HT1080 (cell line): ENCODE data around the gene METTL23. TPM values are rescaled to one million over a fixed set of nuclear protein-coding genes. Genes with fewer than 3 reads are reported as not detected.
"Not testable (repeated sequence)": the region's sequence is repeated elsewhere in the genome, so short reads cannot be mapped to it uniquely, and the experiment has no call there.

Source experiments
- DNase-seq: peaks from one replicate; pipeline ENCODE4 v3.0.0-alpha.2; 2015; ENCODE audit warnings: low read depth
- total RNA-seq: library from RNA; depleted of rRNA; stranded (reverse); fragments of >200 nt; shearing (Covaris generic); gene quantifications from 2 replicates; pipeline ENCODE4 v1.2.3, GENCODE V29; 2014

METTL23 gene
- total RNA-seq, 1 experiment from 2014 or later: 43.8 TPM

GRCh38 chr17:76732734-76733617, 6.3 kb downstream of the METTL23 start:
- DNase-seq: no peak

- no peak for DNase-seq
Measured at GRCh38 chr17:76733618-76733957, 6.9 kb downstream of the METTL23 start.

- peak; percentile 39 for DNase-seq
Measured at GRCh38 chr17:76734080-76734840, 7.6 kb downstream of the METTL23 start.

DNA sequence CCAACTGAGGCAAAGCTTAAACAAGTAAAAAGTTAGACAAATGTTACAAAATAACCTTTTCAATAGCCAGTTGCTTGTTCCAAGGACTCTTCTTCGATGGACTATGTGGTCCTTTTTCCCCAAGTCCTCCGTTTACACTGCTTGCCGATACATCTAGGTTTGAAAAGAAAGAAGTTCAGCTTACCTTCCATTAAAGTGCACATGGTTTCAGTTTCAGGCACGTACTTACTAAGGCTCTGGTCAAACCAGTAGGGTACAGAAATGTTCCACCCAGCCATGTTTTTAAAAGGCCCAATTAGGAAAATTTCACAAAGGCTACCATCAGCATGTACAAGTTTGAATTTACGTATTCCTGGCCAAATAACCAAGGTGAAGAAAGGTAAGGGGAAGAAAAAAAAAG, 8.4 kb downstream of the METTL23 start:
- no peak for DNase-seq

GRCh38 chr17:76735586-76736348, 9.1 kb downstream of the METTL23 start:
- DNase-seq: no peak

GRCh38 chr17:76736349-76737081, 9.9 kb downstream of the METTL23 start:
- peak; percentile 39 for DNase-seq

- DNase-seq: peak; percentile 99
Measured at GRCh38 chr17:76737082-76737675, 10.5 kb downstream of the METTL23 start, which contains the start of gene SRSF2. SRSF2 (minus strand) TSS chr17:76737331; CDS start chr17:76737160, 171 bp downstream.

GRCh38 chr17:76737676-76738467, 11.2 kb downstream of the METTL23 start, which contains the start of gene MFSD11:
MFSD11 (plus strand) TSS chr17:76738119; CDS start chr17:76738353, 234 bp downstream.
- DNase-seq: peak; percentile 92

DNA sequence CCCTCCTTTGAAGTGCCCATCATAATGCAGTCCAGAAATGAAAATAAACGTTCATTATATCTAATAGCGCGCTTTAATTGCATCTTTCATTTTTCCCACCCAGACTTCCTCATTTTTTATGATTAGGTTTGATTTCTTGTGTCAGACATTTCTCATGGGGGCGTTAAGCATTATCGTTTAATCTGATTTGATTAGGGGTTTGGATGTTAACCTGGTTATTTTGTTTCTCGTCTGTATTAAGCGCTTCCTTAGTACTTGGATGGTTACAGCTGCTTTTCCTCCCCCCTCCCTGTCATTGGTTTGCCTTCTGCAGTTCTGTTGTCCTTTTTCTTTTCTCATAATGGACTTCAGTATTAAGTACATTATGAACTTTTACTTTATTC, 11.8 kb downstream of the METTL23 start:
- DNase-seq: no peak

DNA sequence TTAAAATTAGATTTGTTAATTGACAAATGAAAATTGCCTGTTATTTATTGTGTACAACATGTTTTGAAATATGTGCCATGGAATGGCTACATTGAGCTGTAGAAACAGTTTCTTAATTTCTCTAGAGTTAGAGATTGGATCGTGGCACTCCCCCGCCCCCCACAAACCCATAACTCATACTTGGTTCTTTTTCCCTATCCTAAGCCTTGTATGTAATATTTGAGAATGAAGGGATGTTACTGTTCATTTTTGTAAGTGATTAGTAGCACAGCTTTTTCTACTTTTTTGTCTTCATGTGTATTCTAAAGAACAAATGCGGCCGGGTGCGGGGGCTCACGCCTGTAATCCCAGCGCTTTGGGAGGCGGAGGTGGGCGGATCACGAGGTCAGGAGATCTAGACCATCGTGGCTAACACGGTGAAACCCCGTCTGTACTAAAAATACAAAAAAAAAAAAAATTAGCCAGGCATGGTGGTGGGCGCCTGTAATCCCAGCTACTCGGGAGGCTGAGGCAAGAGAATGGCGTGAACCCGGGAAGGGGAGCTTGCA, 13.0 kb downstream of the METTL23 start:
- DNase-seq: not testable (repeated sequence)

DNA sequence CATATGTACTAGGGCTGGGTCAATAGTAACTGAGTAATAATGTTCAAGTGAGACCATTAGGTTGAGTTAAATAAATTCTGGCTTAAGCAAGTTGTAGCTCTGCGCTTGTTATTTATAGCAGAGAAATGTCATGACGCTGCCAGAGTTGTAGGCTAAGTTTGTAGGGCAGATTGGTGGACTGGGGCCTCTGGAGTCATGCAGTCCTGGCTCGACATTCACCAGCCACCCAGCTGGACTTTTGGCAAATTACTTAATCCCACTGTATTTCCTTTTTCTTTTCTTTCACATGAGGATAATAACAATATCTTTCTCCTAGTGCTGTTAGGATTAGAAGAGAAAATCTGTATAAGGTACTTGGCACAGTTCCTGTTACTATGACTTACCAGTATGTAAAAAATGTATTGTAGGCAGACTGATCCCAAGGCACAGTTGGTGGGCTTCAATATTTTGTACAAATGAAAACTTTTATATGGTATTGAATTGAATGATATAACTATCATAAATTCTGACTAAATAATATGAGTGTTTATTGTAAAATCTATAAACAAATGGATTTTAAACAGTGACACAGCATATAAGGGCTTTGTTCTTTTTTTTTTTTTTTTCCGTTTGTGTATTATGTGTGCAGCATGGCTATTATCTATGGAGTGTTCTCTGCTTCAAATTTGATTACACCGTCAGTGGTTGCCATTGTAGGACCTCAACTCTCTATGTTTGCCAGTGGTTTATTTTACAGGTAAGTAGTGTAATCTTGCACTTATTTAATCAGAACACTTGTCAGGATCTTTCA, 13.9 kb downstream of the METTL23 start:
- no peak for DNase-seq

- no peak for DNase-seq
Measured at GRCh38 chr17:76742958-76743357, 16.3 kb downstream of the METTL23 start.

DNA sequence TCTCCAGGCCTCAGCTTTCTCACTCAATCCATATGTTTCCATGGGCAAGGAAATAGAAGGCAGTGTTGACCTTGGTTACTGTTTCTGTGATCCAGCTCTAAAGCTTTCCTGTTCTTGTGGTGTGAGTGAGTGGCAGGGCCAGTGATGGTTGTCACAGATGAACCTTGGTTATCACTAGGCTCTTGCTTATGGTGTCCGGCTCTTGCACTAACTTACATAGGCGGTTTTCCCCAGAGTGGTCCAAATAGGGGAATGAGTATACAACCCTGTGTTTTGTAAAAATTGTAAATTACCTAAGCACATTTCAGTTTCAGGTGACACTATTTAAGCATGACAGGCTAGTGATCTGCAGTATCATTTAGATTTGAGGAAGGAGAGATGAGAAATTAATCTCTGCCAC, 18.1 kb downstream of the METTL23 start:
- DNase-seq: no peak

DNA sequence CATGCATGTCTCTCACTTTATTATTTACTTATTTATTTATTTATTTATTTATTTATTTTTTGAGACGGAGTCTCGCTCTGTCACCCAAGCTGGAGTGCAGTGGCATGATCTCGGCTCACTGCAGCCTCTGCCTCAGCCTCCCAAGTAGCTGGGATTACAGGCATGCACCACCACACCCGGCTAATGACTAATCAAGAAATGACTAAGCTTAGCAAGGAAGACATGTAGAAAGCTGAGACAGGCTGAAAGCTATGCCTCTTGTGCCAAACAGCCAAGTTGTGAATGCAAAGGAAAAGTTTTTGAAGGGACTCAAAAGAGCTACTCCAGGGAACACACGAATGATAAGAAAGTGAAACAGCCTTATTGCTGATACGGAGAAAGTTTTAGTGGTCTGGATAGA, 19.1 kb downstream of the METTL23 start:
- DNase-seq: peak; percentile 61

- no peak for DNase-seq
Measured at GRCh38 chr17:76747716-76748363, 21.2 kb downstream of the METTL23 start.

GRCh38 chr17:76748657-76749056, 22.0 kb downstream of the METTL23 start:
- no peak for DNase-seq

DNA sequence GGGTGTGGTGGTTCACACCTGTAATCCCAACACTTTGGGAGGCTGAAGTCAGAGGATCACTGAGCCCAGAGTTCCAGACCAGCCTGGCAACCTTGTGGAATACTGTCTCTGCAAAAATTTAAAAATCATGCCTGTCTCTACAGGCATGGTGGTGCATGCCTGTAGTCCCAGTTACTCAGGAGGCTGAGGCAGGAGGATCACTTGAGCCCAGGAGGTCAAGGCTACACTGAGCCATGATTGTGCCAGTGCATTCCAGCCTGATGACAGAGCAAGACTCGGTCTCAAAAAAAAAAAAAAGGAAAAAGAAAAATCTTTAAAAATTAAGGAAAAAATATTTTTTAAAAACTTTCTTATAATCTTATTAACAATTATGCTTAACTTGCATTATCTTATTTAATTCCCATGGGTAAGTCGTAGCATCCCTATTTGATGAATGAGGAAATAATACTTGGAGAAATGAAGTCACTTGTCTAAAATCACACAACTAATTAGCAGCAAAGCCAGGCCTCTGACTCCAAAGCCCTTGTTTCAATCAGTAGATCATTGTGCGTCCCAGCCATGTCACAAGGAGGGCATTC, 24.9 kb downstream of the METTL23 start:
- no peak for DNase-seq

GRCh38 chr17:76752006-76752405, 25.4 kb downstream of the METTL23 start:
- DNase-seq: no peak
